HEK293 (cell line): Measurements from ENCODE around the gene CST7.

Experiments
- GLI2 ChIP-seq: fragments of 450-650 bp; formaldehyde crosslinking; IDR thresholded peaks from 2 replicates; pipeline ENCODE4; 2017; ENCODE audit warnings: missing biosample characterization, missing genetic modification characterization, low read depth, borderline replicate concordance
- HOXA7 ChIP-seq: sonication (generic); formaldehyde crosslinking; IDR thresholded peaks from 2 replicates; pipeline ENCODE4 v1.8.1; 2022; ENCODE audit warnings: missing genetic modification reagents, borderline replicate concordance
- HOXD13 ChIP-seq: sonication (generic); formaldehyde crosslinking; IDR thresholded peaks from 2 replicates; pipeline ENCODE4 v1.8.0; 2022; ENCODE audit warnings: missing genetic modification reagents, borderline replicate concordance
- KLF8 ChIP-seq: fragments of 450-650 bp; formaldehyde crosslinking; IDR thresholded peaks from 2 replicates; pipeline ENCODE4 v1.5.1; 2016; ENCODE audit warnings: missing biosample characterization, missing genetic modification characterization
- SETDB1 ChIP-seq: IDR thresholded peaks from one replicate; pipeline ENCODE4 v1.6.1; 2017; ENCODE audit warnings: mild to moderate bottlenecking, low read length, moderate library complexity, mixed read lengths; ENCODE audit not compliant: insufficient read length
- TCF7L2 ChIP-seq: IDR thresholded peaks from 2 replicates; pipeline ENCODE4 v1.6.1; 2011; ENCODE audit warnings: low read depth, mild to moderate bottlenecking, inconsistent platforms, low read length, moderate library complexity, borderline replicate concordance
- ZBTB48 ChIP-seq: fragments of 450-650 bp; formaldehyde crosslinking; IDR thresholded peaks from 2 replicates; pipeline ENCODE4 v1.5.1; 2016; ENCODE audit warnings: missing biosample characterization, missing genetic modification characterization
- ZFP69B ChIP-seq: fragments of 450-650 bp; formaldehyde crosslinking; IDR thresholded peaks from 2 replicates; pipeline ENCODE4 v1.5.1; 2016; ENCODE audit warnings: missing biosample characterization, missing genetic modification characterization
- ZNF121 ChIP-seq: fragments of 450-650 bp; formaldehyde crosslinking; IDR thresholded peaks from 2 replicates; pipeline ENCODE4 v1.5.1; 2016; ENCODE audit warnings: missing biosample characterization, missing genetic modification characterization
- ZNF169 ChIP-seq: fragments of 450-650 bp; formaldehyde crosslinking; IDR thresholded peaks from 2 replicates; pipeline ENCODE4 v1.5.1; 2016; ENCODE audit warnings: missing biosample characterization, missing genetic modification characterization
- ZNF174 ChIP-seq: fragments of 450-650 bp; formaldehyde crosslinking; IDR thresholded peaks from 2 replicates; pipeline ENCODE4 v1.5.0; 2017; ENCODE audit warnings: missing biosample characterization, mild to moderate bottlenecking, missing genetic modification characterization
- ZNF175 ChIP-seq: fragments of 450-650 bp; formaldehyde crosslinking; IDR thresholded peaks from 2 replicates; pipeline ENCODE4 v1.5.1; 2016; ENCODE audit warnings: missing biosample characterization, missing genetic modification characterization
- ZNF19 ChIP-seq: fragments of 450-650 bp; formaldehyde crosslinking; IDR thresholded peaks from 2 replicates; pipeline ENCODE4; 2016; ENCODE audit warnings: missing biosample characterization, missing genetic modification characterization, low read depth
- ZNF2 ChIP-seq: fragments of 450-650 bp; formaldehyde crosslinking; IDR thresholded peaks from 2 replicates; pipeline ENCODE4 v1.5.1; 2016; ENCODE audit warnings: missing biosample characterization, missing genetic modification characterization
- ZNF302 ChIP-seq: fragments of 450-650 bp; formaldehyde crosslinking; IDR thresholded peaks from 2 replicates; pipeline ENCODE4 v1.5.1; 2016; ENCODE audit warnings: missing biosample characterization, missing genetic modification characterization, low read depth
- ZNF37A ChIP-seq: fragments of 450-650 bp; IDR thresholded peaks from 2 replicates; pipeline ENCODE4 v1.5.1; 2018; ENCODE audit warnings: missing biosample characterization, missing genetic modification characterization
- ZNF416 ChIP-seq: fragments of 450-650 bp; formaldehyde crosslinking; IDR thresholded peaks from 2 replicates; pipeline ENCODE4 v1.5.1; 2016; ENCODE audit warnings: missing biosample characterization, missing genetic modification characterization
- ZNF530 ChIP-seq: fragments of 450-650 bp; formaldehyde crosslinking; IDR thresholded peaks from 2 replicates; pipeline ENCODE4 v1.5.1; 2016; ENCODE audit warnings: low read depth, missing biosample characterization, missing genetic modification characterization
- TF ChIP-seq, protein P1 (sequence below): fragments of 450-650 bp; formaldehyde crosslinking; IDR thresholded peaks from 2 replicates; pipeline ENCODE4 v1.5.1; 2016; ENCODE audit warnings: missing biosample characterization, missing genetic modification characterization
- TF ChIP-seq, protein P2 (sequence below): fragments of 450-650 bp; formaldehyde crosslinking; IDR thresholded peaks from 2 replicates; pipeline ENCODE4 v1.5.1; 2016; ENCODE audit warnings: missing biosample characterization, missing genetic modification characterization, borderline replicate concordance
- TF ChIP-seq, protein P3 (sequence below): IDR thresholded peaks from 2 replicates; pipeline ENCODE4 v1.6.1; 2011; ENCODE audit warnings: mild to moderate bottlenecking, low read depth, low read length, borderline replicate concordance
- TF ChIP-seq, protein P4 (sequence below): fragments of 450-650 bp; formaldehyde crosslinking; IDR thresholded peaks from 2 replicates; pipeline ENCODE4 v1.5.1; 2017; ENCODE audit warnings: missing biosample characterization, missing genetic modification characterization
- TF ChIP-seq, protein P5 (sequence below): fragments of 450-650 bp; formaldehyde crosslinking; IDR thresholded peaks from 2 replicates; pipeline ENCODE4 v1.5.1; 2016; ENCODE audit warnings: missing biosample characterization, missing genetic modification characterization
- TF ChIP-seq, protein P6 (sequence below): fragments of 450-650 bp; formaldehyde crosslinking; optimal IDR thresholded peaks from 2 replicates; pipeline ENCODE3; 2016; ENCODE audit warnings: missing biosample characterization, mild to moderate bottlenecking, missing genetic modification characterization

CST7 gene

DNA sequence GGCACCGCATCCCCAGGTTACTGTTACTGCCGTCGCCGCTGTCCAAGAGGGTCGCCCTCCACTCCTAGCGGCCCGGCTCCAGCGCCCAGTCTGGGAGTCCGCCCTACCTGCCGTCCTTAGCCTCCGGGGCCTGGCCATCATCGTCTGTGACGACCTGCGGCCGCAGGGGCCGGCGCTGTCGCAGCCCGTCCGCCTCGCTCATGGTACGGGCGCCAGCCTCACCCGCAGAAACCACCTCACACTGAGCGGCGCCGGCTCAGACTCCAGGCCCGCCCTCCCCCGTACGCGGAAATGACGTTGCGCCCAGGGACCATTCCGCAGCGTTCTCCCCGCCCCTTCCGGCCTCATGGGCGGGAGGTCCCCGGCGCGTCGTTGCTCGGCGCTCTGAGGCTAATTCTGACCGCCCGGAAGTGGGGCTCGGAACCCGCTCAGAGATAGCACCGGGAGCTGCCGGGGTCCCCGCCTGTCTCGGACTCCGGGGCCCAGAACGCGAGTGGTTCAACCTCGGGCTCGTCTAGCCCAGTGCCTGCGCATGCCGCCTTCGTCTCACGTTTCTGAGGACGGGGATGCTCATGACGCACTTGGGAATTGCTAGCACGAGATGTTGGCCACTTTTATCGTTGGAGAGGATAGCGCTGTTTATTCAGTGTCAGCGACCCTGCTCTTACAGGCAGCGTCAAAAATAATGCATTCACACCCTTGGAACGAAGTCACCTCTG lies 43.6 kb downstream of the CST7 start, which contains the start of gene APMAP (continued):
- TF ChIP-seq, protein P1, sequence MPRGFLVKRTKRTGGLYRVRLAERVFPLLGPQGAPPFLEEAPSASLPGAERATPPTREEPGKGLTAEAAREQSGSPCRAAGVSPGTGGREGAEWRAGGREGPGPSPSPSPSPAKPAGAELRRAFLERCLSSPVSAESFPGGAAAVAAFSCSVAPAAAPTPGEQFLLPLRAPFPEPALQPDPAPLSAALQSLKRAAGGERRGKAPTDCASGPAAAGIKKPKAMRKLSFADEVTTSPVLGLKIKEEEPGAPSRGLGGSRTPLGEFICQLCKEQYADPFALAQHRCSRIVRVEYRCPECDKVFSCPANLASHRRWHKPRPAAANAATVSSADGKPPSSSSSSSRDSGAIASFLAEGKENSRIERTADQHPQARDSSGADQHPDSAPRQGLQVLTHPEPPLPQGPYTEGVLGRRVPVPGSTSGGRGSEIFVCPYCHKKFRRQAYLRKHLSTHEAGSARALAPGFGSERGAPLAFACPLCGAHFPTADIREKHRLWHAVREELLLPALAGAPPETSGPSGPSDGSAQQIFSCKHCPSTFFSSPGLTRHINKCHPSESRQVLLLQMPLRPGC (tag by site-specific recombination) = no peak; the same call in 1 of the 2 replicates
- TF ChIP-seq, protein P2, sequence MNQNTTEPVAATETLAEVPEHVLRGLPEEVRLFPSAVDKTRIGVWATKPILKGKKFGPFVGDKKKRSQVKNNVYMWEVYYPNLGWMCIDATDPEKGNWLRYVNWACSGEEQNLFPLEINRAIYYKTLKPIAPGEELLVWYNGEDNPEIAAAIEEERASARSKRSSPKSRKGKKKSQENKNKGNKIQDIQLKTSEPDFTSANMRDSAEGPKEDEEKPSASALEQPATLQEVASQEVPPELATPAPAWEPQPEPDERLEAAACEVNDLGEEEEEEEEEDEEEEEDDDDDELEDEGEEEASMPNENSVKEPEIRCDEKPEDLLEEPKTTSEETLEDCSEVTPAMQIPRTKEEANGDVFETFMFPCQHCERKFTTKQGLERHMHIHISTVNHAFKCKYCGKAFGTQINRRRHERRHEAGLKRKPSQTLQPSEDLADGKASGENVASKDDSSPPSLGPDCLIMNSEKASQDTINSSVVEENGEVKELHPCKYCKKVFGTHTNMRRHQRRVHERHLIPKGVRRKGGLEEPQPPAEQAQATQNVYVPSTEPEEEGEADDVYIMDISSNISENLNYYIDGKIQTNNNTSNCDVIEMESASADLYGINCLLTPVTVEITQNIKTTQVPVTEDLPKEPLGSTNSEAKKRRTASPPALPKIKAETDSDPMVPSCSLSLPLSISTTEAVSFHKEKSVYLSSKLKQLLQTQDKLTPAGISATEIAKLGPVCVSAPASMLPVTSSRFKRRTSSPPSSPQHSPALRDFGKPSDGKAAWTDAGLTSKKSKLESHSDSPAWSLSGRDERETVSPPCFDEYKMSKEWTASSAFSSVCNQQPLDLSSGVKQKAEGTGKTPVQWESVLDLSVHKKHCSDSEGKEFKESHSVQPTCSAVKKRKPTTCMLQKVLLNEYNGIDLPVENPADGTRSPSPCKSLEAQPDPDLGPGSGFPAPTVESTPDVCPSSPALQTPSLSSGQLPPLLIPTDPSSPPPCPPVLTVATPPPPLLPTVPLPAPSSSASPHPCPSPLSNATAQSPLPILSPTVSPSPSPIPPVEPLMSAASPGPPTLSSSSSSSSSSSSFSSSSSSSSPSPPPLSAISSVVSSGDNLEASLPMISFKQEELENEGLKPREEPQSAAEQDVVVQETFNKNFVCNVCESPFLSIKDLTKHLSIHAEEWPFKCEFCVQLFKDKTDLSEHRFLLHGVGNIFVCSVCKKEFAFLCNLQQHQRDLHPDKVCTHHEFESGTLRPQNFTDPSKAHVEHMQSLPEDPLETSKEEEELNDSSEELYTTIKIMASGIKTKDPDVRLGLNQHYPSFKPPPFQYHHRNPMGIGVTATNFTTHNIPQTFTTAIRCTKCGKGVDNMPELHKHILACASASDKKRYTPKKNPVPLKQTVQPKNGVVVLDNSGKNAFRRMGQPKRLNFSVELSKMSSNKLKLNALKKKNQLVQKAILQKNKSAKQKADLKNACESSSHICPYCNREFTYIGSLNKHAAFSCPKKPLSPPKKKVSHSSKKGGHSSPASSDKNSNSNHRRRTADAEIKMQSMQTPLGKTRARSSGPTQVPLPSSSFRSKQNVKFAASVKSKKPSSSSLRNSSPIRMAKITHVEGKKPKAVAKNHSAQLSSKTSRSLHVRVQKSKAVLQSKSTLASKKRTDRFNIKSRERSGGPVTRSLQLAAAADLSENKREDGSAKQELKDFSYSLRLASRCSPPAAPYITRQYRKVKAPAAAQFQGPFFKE (tag by site-specific recombination) = no peak
- TF ChIP-seq ZNF175 (no peak), HOXD13 (CRISPR knock-in tag) (no peak), KLF8 (tag by site-specific recombination) (peak; percentile 65), ZNF174 (no peak), ZFP69B (0 out of 2 replicates have a peak, but pooled peaks have one; percentile 7), ZNF302 (tag by site-specific recombination) (no peak), TCF7L2 (no peak), GLI2 (no peak), ZNF37A (no peak), ZNF530 (tag by site-specific recombination) (no peak), ZNF2 (tag by site-specific recombination) (peak; percentile 77; the same call in 1 of the 2 replicates), SETDB1 (no peak), ZNF19 (tag by site-specific recombination) (no peak), HOXA7 (no peak), ZNF169 (tag by site-specific recombination) (no peak), ZNF121 (tag by site-specific recombination) (no peak), ZNF416 (tag by site-specific recombination) (no peak), ZBTB48 (tag by site-specific recombination) (peak; percentile 88)
- TF ChIP-seq, protein P3, sequence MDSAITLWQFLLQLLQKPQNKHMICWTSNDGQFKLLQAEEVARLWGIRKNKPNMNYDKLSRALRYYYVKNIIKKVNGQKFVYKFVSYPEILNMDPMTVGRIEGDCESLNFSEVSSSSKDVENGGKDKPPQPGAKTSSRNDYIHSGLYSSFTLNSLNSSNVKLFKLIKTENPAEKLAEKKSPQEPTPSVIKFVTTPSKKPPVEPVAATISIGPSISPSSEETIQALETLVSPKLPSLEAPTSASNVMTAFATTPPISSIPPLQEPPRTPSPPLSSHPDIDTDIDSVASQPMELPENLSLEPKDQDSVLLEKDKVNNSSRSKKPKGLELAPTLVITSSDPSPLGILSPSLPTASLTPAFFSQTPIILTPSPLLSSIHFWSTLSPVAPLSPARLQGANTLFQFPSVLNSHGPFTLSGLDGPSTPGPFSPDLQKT = no peak
- TF ChIP-seq, protein P4, sequence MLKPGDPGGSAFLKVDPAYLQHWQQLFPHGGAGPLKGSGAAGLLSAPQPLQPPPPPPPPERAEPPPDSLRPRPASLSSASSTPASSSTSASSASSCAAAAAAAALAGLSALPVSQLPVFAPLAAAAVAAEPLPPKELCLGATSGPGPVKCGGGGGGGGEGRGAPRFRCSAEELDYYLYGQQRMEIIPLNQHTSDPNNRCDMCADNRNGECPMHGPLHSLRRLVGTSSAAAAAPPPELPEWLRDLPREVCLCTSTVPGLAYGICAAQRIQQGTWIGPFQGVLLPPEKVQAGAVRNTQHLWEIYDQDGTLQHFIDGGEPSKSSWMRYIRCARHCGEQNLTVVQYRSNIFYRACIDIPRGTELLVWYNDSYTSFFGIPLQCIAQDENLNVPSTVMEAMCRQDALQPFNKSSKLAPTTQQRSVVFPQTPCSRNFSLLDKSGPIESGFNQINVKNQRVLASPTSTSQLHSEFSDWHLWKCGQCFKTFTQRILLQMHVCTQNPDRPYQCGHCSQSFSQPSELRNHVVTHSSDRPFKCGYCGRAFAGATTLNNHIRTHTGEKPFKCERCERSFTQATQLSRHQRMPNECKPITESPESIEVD (tag by site-specific recombination) = no peak
- TF ChIP-seq, protein P5, sequence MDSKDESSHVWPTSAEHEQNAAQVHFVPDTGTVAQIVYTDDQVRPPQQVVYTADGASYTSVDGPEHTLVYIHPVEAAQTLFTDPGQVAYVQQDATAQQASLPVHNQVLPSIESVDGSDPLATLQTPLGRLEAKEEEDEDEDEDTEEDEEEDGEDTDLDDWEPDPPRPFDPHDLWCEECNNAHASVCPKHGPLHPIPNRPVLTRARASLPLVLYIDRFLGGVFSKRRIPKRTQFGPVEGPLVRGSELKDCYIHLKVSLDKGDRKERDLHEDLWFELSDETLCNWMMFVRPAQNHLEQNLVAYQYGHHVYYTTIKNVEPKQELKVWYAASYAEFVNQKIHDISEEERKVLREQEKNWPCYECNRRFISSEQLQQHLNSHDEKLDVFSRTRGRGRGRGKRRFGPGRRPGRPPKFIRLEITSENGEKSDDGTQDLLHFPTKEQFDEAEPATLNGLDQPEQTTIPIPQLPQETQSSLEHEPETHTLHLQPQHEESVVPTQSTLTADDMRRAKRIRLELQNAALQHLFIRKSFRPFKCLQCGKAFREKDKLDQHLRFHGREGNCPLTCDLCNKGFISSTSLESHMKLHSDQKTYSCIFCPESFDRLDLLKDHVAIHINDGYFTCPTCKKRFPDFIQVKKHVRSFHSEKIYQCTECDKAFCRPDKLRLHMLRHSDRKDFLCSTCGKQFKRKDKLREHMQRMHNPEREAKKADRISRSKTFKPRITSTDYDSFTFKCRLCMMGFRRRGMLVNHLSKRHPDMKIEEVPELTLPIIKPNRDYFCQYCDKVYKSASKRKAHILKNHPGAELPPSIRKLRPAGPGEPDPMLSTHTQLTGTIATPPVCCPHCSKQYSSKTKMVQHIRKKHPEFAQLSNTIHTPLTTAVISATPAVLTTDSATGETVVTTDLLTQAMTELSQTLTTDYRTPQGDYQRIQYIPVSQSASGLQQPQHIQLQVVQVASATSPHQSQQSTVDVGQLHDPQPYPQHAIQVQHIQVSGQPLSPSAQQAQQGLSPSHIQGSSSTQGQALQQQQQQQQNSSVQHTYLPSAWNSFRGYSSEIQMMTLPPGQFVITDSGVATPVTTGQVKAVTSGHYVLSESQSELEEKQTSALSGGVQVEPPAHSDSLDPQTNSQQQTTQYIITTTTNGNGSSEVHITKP (tag by site-specific recombination) = peak; percentile 56
- TF ChIP-seq, protein P6, sequence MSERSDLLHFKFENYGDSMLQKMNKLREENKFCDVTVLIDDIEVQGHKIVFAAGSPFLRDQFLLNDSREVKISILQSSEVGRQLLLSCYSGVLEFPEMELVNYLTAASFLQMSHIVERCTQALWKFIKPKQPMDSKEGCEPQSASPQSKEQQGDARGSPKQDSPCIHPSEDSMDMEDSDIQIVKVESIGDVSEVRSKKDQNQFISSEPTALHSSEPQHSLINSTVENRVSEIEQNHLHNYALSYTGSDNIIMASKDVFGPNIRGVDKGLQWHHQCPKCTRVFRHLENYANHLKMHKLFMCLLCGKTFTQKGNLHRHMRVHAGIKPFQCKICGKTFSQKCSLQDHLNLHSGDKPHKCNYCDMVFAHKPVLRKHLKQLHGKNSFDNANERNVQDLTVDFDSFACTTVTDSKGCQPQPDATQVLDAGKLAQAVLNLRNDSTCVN (tag by site-specific recombination) = peak; percentile 88
